GM06990 (cell line): ENCODE measurements around the gene ZSCAN5B.

ENCODE experiments used
- DNase-seq: peaks from one replicate; pipeline ENCODE4 v3.0.0-alpha.2; 2011; ENCODE audit not compliant: insufficient read length; ENCODE audit errors: extremely low read depth
- H3K27me3 ChIP-seq: replicated peaks from 2 replicates; pipeline ENCODE4 v1.6.0; 2011; ENCODE audit warnings: low read length; ENCODE audit not compliant: control insufficient read depth, insufficient read depth
- H3K36me3 ChIP-seq: 2 replicates; pipeline ENCODE4 v1.5.1; 2011; ENCODE audit warnings: low read length; ENCODE audit not compliant: control insufficient read depth, insufficient read depth
- H3K4me3 ChIP-seq: replicated peaks from 2 replicates; pipeline ENCODE4 v1.5.1; 2011; ENCODE audit warnings: low read depth, mild to moderate bottlenecking, control low read depth, low read length
- CTCF ChIP-seq: IDR thresholded peaks from 2 replicates; pipeline ENCODE4 v1.5.1; 2011; ENCODE audit warnings: low read length, control low read depth, mild to moderate bottlenecking, inconsistent platforms; ENCODE audit not compliant: insufficient read depth, poor library complexity, severe bottlenecking

Gene ZSCAN5B

GRCh38 chr19:56159009-56159559 is 38.5 kb downstream of the ZSCAN5B start:
- H3K4me3 ChIP-seq = no peak overlapping the region
- H3K27me3 ChIP-seq = no peaks in the 10 kb centered on the region
- no peak for TF ChIP-seq CTCF
- DNase-seq = no peak
- peaks cover 11% of the 10 kb centered on the region for H3K36me3 ChIP-seq

GRCh38 chr19:56158170-56158757 is 39.3 kb downstream of the ZSCAN5B start:
- TF ChIP-seq CTCF = no peak
- peaks cover 13% of the 10 kb centered on the region for H3K36me3 ChIP-seq
- no peak for DNase-seq

GRCh38 chr19:56156768-56157167 is 40.8 kb downstream of the ZSCAN5B start:
- TF ChIP-seq CTCF = no peak
- DNase-seq = no peak
- peaks cover 13% of the 10 kb centered on the region for H3K36me3 ChIP-seq
- H3K27me3 ChIP-seq = no peaks in the 10 kb centered on the region
- no peak overlapping the region for H3K4me3 ChIP-seq

More at GRCh38 chr19:56158170-56158757, 39.3 kb downstream of the ZSCAN5B start:
- Histone ChIP-seq H3K27me3 (no peaks in the 10 kb centered on the region), H3K4me3 (no peak overlapping the region)

- peaks cover 10% of the 10 kb centered on the region for H3K36me3 ChIP-seq
- TF ChIP-seq CTCF = peak; percentile 32
- H3K4me3 ChIP-seq = no peak overlapping the region
- H3K27me3 ChIP-seq = no peaks in the 10 kb centered on the region
- DNase-seq = no peak
Observed at GRCh38 chr19:56155124-56155687, 42.4 kb downstream of the ZSCAN5B start.

- Histone ChIP-seq H3K27me3 (no peaks in the 10 kb centered on the region), H3K36me3 (peaks cover 13% of the 10 kb centered on the region), H3K4me3 (no peak overlapping the region)
- no peak for DNase-seq
- no peak for TF ChIP-seq CTCF
Observed at GRCh38 chr19:56153507-56153906, 44.1 kb downstream of the ZSCAN5B start.
